Measurements from ENCODE around the gene TULP1. TPM values are rescaled to one million over a fixed set of nuclear protein-coding genes. Genes with fewer than 3 reads are reported as not detected.

Gene TULP1
- total RNA-seq, 1 experiment from 2014 or later = not detected

DNA sequence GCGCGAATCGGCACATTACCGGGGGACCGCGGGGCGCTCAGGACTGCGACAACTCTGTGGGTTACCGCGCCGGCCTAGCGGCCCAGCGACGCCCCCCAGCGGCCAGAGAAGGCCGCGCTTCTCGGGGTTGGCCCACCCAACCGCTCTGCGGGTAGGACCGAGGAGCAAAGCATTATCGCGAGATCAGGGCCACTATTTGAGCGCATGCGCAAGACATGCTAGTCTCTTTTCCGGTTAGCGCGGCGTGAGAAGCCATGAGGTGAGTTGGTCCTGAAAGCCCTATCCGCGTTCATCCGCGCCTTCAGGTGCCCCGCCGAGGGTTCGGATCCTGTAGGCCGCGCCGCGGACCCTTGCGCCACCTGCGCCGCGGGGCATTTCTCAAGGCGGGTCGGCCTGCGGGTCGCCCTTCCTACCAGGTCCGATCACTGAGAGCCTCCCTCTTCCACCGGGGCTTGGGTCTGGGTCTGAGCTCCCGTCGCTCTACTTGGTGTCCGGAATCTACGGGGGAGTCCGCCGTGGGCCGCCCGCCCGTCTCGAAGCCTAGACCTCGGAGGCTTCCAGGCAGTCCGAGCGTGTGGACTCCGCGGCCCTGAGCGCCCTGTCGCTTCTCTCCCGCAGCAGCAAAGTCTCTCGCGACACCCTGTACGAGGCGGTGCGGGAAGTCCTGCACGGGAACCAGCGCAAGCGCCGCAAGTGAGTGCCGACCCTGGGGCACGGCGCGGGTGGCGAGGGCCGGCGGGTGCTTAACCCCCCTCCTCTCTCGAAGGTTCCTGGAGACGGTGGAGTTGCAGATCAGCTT, 44.3 kb downstream of the TULP1 start, which contains the start of gene RPL10A:
RPL10A (plus strand) TSS at position 221 of the 799 bp plus-strand sequence; CDS start at position 255, 34 bp downstream.
- H3K4me2 ChIP-seq (ENCODE audit: low read length) = peak within 1 kb of the TSS; percentile 88
- peaks cover 13 to 32% of the 10 kb centered on the region in 2 experiments; a peak in 3 of 4 replicates for H3K4me1 ChIP-seq (ENCODE audit: control insufficient read depth in 1 of 2, insufficient read depth in 2 of 2, low read length in 2 of 2)
- peak within 1 kb of the TSS; percentile 82 for H3K27ac ChIP-seq (ENCODE audit: low read depth, low read length)
- H3K36me3 ChIP-seq (ENCODE audit: control insufficient read depth in 1 of 2, insufficient read depth in 2 of 2, low read length in 2 of 2) = peaks cover 17 to 40% of the 10 kb centered on the region in 2 experiments; a peak in 3 of 4 replicates
- H3K9ac ChIP-seq (ENCODE audit: low read length) = peak within 1 kb of the TSS; percentile 99
- H4K20me1 ChIP-seq (ENCODE audit: insufficient read depth) = peaks cover 35% of the 10 kb centered on the region; the same call in 1 of the 2 replicates
- H3K4me3 ChIP-seq (replicated peaks in 1 of 2; ENCODE audit: low read depth in 1 of 2, low read length in 2 of 2) = peak within 1 kb of the TSS; percentile 98 to 99
- H3K79me2 ChIP-seq (ENCODE audit: insufficient read depth, low read length) = peaks cover 42% of the 10 kb centered on the region
- no TSS peak for BruUV-seq (replicated peaks)
- no peaks in the 10 kb centered on the region for H3K9me2 ChIP-seq (ENCODE audit: insufficient read depth)
- DNase-seq (ENCODE audit: low read depth, low spot score) = peak; percentile 94
- H3K27me3 ChIP-seq (ENCODE audit: insufficient read depth, low read length) = no peaks in the 10 kb centered on the region
- ChIA-PET RAD21 (ENCODE audit: low non-redundant PET in 1 of 2, low total read pairs in 2 of 2, uncharacterized antibody in 2 of 2, unreplicated experiment in 2 of 2) (interaction anchor here in 1 of 2 experiments (1.1 kb wide), 1 partner anchor 127 kb away, joined by 5 read pairs; the partner anchor contains the start of gene PPARD), CTCF (interaction anchor here (0.9 to 1.1 kb wide), 2 partner anchors 127 to 170 kb away, joined by 4 to 6 read pairs; partner anchors contain the start of gene DEF6), POLR2A (interaction anchor here (1.4 to 2.5 kb wide), 3 partner anchors 16 to 172 kb away, joined by 6 to 8 read pairs (median 6); partner anchors contain the start of genes FANCE and PPARD)
- ATAC-seq = peak; percentile 82
- TF ChIP-seq CEBPB (IDR thresholded peaks at IDR 0.05; ENCODE audit: low read depth) (no peak), POLR2A (IDR thresholded peaks at IDR 0.05; ENCODE audit: borderline replicate concordance, extremely low read depth, insufficient read depth, insufficient read length) (peak; percentile 99), POLR2AphosphoS5 (IDR thresholded peaks at IDR 0.05; ENCODE audit: low read depth, low read length) (peak; percentile 100), ZBTB33 (IDR thresholded peaks at IDR 0.05; ENCODE audit: extremely low read depth, insufficient replicate concordance, low read length) (peak; percentile 99), YY1 (IDR thresholded peaks at IDR 0.05; ENCODE audit: extremely low read depth, insufficient replicate concordance, low read depth, low read length) (peak; percentile 33), ZFX (IDR thresholded peaks at IDR 0.05) (peak; percentile 71), CTCF (IDR thresholded peaks at IDR 0.05 in 2 of 3, conservative IDR thresholded peaks at IDR 0.05 in 1 of 3; ENCODE audit: borderline replicate concordance in 1 of 3, insufficient read depth in 1 of 3, low read depth in 2 of 3, low read length in 2 of 3) (peak in 2 of 3 experiments; percentile 96; a peak in 4 of 6 replicates), SIN3A (IDR thresholded peaks at IDR 0.05; ENCODE audit: low read depth) (no peak)
- peak within 1 kb of the TSS; percentile 30 for H2AFZ ChIP-seq (ENCODE audit: low read depth, low read length, poor library complexity, severe bottlenecking)
- no peaks in the 10 kb centered on the region for H3K9me3 ChIP-seq (ENCODE audit: control insufficient read depth in 1 of 2, insufficient read depth in 1 of 2, low read depth in 1 of 2, low read length in 2 of 2)
- intact Hi-C loops (cut with micrococcal nuclease) = loop anchor here (1.0 kb wide), 2 partner anchors 126 to 171 kb away; partner anchors contain the start of genes DEF6 and PPARD

Measured in HCT116 (cell line).